ENCODE measurements around the gene CHD6. TPM values are rescaled to one million over a fixed set of nuclear protein-coding genes. Genes with fewer than 3 reads are reported as not detected.

The CHD6 gene
- total RNA-seq, 2 donors from 2014 or later = 19.6 to 28.0 TPM

GRCh38 chr20:41395667-41396664 is 222.2 kb downstream of the CHD6 start:
- ATAC-seq (no peak), DNase-seq (ENCODE audit: low spot score in 2 of 2) (no peak)
- Mint-ChIP-seq H3K9me3 (no peaks in the 10 kb centered on the region), H3K36me3 (no peaks in the 10 kb centered on the region), H3K27ac (no peak overlapping the region)

GRCh38 chr20:41394931-41395666 is 223.1 kb downstream of the CHD6 start:
- DNase-seq (ENCODE audit: low spot score in 2 of 2) = no peak

DNA sequence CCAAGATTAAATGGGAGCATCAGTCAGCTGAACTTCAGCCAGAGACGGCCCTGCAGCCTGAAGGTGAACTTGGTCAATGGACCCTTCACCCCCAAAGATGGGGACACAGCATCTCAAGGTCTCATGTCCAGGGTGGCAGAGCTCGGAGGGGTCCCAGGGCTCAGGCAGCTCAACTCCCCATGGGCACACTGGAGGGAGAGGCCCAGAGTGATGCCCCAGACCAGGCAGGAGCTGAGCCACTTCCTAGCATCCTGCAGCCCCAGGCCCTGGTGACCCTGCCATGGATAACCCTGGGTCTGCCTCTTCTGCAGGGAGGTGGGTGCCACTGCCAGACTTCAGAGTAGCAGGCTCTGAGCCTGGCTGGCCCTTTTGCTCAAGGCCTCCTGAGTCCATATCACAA is 224.1 kb downstream of the CHD6 start:
- Mint-ChIP-seq H3K9me3 (no peaks in the 10 kb centered on the region), H3K27ac (peak overlapping the region in 1 of 2 donors; percentile 22)
- peak in 1 of 2 donors; percentile 26 for ATAC-seq

More at GRCh38 chr20:41394931-41395666, 223.1 kb downstream of the CHD6 start:
- H3K27ac Mint-ChIP-seq = no peak overlapping the region
- H3K9me3 Mint-ChIP-seq = no peaks in the 10 kb centered on the region
- no peak for ATAC-seq
- no peaks in the 10 kb centered on the region for H3K36me3 Mint-ChIP-seq

GRCh38 chr20:41393705-41394066 is 224.5 kb downstream of the CHD6 start:
- DNase-seq (ENCODE audit: low spot score in 2 of 2) (no peak), ATAC-seq (peak in 1 of 2 donors; percentile 10)
- H3K27ac Mint-ChIP-seq = peak overlapping the region in 1 of 2 donors; percentile 22
- no peaks in the 10 kb centered on the region for H3K36me3 Mint-ChIP-seq
- H3K9me3 Mint-ChIP-seq = no peaks in the 10 kb centered on the region

More for the DNA sequence above, 224.1 kb downstream of the CHD6 start:
- no peak for DNase-seq (ENCODE audit: low spot score in 2 of 2)
- no peaks in the 10 kb centered on the region for H3K36me3 Mint-ChIP-seq

GRCh38 chr20:41392871-41393704 is 225.1 kb downstream of the CHD6 start:
- DNase-seq (ENCODE audit: low spot score in 2 of 2) = no peak
- ATAC-seq = peak in 1 of 2 donors; percentile 25
- Mint-ChIP-seq H3K9me3 (no peaks in the 10 kb centered on the region), H3K27ac (no peak overlapping the region), H3K36me3 (no peaks in the 10 kb centered on the region)

DNA sequence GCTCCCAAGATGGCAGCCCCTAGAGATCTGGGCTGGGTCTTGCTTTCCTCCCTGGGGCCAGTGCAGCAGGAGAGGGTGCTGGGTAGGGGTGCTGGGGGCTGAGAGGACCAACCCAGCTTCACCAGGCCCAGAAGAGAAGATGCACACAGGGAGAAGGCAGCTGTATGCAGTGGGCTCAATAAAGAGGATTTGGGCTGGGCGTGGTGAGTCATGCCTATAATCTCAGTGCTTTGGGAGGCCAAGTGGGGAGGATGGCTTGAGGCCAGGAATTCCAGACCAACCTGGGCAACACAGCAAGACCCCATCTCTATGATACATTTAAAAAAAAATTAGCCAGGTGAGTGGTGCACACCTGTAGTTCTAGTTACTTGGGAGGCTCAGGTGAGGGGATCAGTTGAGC is 225.9 kb downstream of the CHD6 start:
- Mint-ChIP-seq H3K9me3 (no peaks in the 10 kb centered on the region), H3K27ac (peak overlapping the region in 1 of 2 donors; percentile 7), H3K36me3 (no peaks in the 10 kb centered on the region)
- ATAC-seq = no peak
- DNase-seq (ENCODE audit: low spot score in 2 of 2) = no peak

DNA sequence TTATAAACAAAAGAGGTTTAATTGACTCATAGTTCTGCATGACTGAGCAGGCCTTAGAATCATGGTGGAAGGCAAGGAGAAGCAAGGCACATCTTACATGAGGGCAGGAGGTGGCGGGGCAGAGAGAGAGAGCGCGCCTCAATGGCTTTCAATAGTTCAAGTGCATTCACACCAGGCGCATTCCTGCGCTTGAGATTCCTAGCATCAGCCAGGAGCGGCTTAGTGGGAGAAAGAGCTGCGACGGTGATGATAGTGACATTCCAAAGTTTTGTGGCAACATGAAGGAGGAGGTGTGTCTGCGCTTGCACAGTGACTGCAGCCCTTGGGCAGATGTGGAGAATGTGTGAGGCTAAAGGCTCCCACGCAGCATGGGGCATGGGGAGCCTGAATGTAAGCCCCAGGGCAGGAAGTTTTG is 226.6 kb downstream of the CHD6 start:
- ATAC-seq (no peak), DNase-seq (ENCODE audit: low spot score in 2 of 2) (no peak)
- Mint-ChIP-seq H3K27ac (peak overlapping the region in 1 of 2 donors; percentile 8), H3K36me3 (no peaks in the 10 kb centered on the region), H3K9me3 (no peaks in the 10 kb centered on the region)

GRCh38 chr20:41390889-41391288 is 227.3 kb downstream of the CHD6 start:
- no peaks in the 10 kb centered on the region for H3K36me3 Mint-ChIP-seq
- ATAC-seq = no peak

GRCh38 chr20:41387444-41387851 is 230.7 kb downstream of the CHD6 start:
- Mint-ChIP-seq H3K36me3 (no peaks in the 10 kb centered on the region), H3K9me3 (peaks cover 0 to 4% of the 10 kb centered on the region in 2 donors), H3K27ac (no peak overlapping the region)
- ATAC-seq = no peak
- no peak for DNase-seq (ENCODE audit: low spot score in 2 of 2)

More at GRCh38 chr20:41390889-41391288, 227.3 kb downstream of the CHD6 start:
- Mint-ChIP-seq H3K27ac (no peak overlapping the region), H3K9me3 (no peaks in the 10 kb centered on the region)
- no peak for DNase-seq (ENCODE audit: low spot score in 2 of 2)

- peak overlapping the region in 1 of 2 donors; percentile 44 for H3K27ac Mint-ChIP-seq
- DNase-seq (ENCODE audit: low spot score in 2 of 2) (no peak), ATAC-seq (no peak)
- H3K36me3 Mint-ChIP-seq = no peaks in the 10 kb centered on the region
- peaks cover 0 to 4% of the 10 kb centered on the region in 2 donors for H3K9me3 Mint-ChIP-seq
Measured at GRCh38 chr20:41386502-41387427, 231.4 kb downstream of the CHD6 start.

DNA sequence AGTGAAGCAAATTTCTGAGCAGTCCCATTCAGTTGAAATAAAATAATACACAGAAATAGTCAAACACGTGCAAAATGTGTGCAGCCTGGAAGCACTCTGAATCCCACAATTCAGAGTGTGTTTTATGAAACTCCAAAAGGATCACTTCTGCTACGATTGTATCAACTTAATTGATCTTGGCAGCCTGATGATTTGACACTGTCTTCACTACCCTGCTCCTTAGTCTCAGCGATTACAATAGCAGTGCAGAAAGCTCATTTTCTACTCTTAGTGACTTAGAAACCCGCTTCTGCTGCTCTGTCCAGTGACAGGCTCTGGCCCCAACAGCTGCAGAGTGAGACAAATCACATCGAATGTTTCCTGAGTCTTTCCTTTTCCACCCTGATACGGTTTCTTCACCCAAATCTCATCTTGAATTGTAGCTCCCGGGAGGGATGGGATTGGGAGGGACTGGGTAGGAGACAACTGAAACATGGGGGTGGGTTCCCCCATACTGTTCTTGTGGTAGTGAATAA is 235.3 kb downstream of the CHD6 start:
- Mint-ChIP-seq H3K36me3 (no peaks in the 10 kb centered on the region), H3K27ac (no peak overlapping the region), H3K9me3 (peaks cover 0 to 4% of the 10 kb centered on the region in 2 donors)
- ATAC-seq (no peak), DNase-seq (ENCODE audit: low spot score in 2 of 2) (no peak)

GRCh38 chr20:41380551-41381193 is 237.5 kb downstream of the CHD6 start:
- H3K9me3 Mint-ChIP-seq = peaks cover 0 to 4% of the 10 kb centered on the region in 2 donors
- no peak for DNase-seq (ENCODE audit: low spot score in 2 of 2)
- H3K27ac Mint-ChIP-seq = no peak overlapping the region
- no peaks in the 10 kb centered on the region for H3K36me3 Mint-ChIP-seq
- ATAC-seq = no peak

- ATAC-seq (no peak), DNase-seq (ENCODE audit: low spot score in 2 of 2) (no peak)
- H3K9me3 Mint-ChIP-seq = peaks cover 0 to 4% of the 10 kb centered on the region in 2 donors
- no peak overlapping the region for H3K27ac Mint-ChIP-seq
- H3K36me3 Mint-ChIP-seq = no peaks in the 10 kb centered on the region
Measured at GRCh38 chr20:41379551-41379950, 238.6 kb downstream of the CHD6 start.

DNA sequence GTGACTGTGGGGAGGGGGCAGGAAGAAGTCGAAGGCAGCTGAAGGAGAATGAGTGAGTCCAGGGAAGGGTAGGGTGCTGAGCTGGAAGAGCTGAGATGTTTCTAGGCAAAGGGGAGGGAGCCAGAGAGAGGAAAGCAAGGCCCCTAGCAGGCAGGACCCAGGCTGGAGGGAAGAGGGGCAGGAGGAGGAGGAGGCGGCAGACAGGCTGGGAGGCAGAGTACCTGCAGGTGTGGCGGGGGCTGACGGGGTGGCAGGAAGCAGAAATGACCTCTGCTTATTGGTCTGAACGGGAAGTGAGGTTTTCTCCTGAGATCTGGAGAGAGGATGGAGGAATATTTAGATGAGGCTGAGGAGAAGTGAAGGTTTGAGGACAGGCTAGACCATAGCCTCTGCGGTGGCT is 240.9 kb downstream of the CHD6 start:
- no peaks in the 10 kb centered on the region for H3K36me3 Mint-ChIP-seq
- no peak overlapping the region for H3K27ac Mint-ChIP-seq
- no peak for DNase-seq (ENCODE audit: low spot score in 2 of 2)
- peaks cover 0 to 7% of the 10 kb centered on the region in 2 donors for H3K9me3 Mint-ChIP-seq
- no peak for ATAC-seq

GRCh38 chr20:41376349-41376748 is 241.8 kb downstream of the CHD6 start:
- Mint-ChIP-seq H3K9me3 (peaks cover 1 to 9% of the 10 kb centered on the region in 2 donors), H3K36me3 (peaks cover 2% of the 10 kb centered on the region in 2 donors), H3K27ac (no peak overlapping the region)
- DNase-seq (ENCODE audit: low spot score in 2 of 2) = no peak
- ATAC-seq = no peak

Data from activated naive CD4-positive, alpha-beta T cell treated with anti-CD3 and anti-CD28 coated beads, Interleukin-2, amount 50 U/mL, for 72 hours (primary cell).